Mesenchymal stem cell (in vitro differentiated cells and primary cell): ENCODE data around the gene DOCK10. TPM values are rescaled to one million over a fixed set of nuclear protein-coding genes. Genes with fewer than 3 reads are reported as not detected.

Experiments used
- DNase-seq: peaks from one replicate; pipeline ENCODE4 v3.0.0-alpha.2; 2013
- H2AFZ ChIP-seq: one replicate; pipeline ENCODE4 v1.6.1; 2013; ENCODE audit warnings: low read depth, mild to moderate bottlenecking, control low read depth, inconsistent platforms, low read length, moderate library complexity
- H2AK5ac ChIP-seq: 2 replicates; pipeline ENCODE4 v1.6.1; 2013; ENCODE audit warnings: low read length, moderate library complexity, mild to moderate bottlenecking, inconsistent platforms; ENCODE audit not compliant: severe bottlenecking
- H2BK120ac ChIP-seq: one replicate; pipeline ENCODE4 v1.6.1; 2013; ENCODE audit warnings: low read depth, mild to moderate bottlenecking, inconsistent platforms, low read length, moderate library complexity
- H2BK12ac ChIP-seq, 2 experiments: one replicate each; pipeline ENCODE4 v1.6.1; 2013; ENCODE audit warnings: inconsistent platforms in 2 of 2, low read length in 2 of 2, mild to moderate bottlenecking in 2 of 2, moderate library complexity in 2 of 2, control low read depth in 1 of 2
- H2BK15ac ChIP-seq: one replicate; pipeline ENCODE4 v1.6.1; 2013; ENCODE audit warnings: mild to moderate bottlenecking, low read depth, inconsistent platforms; ENCODE audit not compliant: poor library complexity, severe bottlenecking
- H2BK5ac ChIP-seq: 2 replicates; pipeline ENCODE4 v1.6.1; 2013; ENCODE audit warnings: low read depth, mild to moderate bottlenecking, low read length, control low read depth, inconsistent platforms; ENCODE audit not compliant: poor library complexity, severe bottlenecking
- H3K14ac ChIP-seq, 2 experiments: one replicate each; pipeline ENCODE4 v1.6.1; 2013; ENCODE audit warnings: inconsistent platforms in 2 of 2, low read length in 2 of 2, control low read depth in 1 of 2, mild to moderate bottlenecking in 1 of 2, moderate library complexity in 1 of 2
- H3K18ac ChIP-seq, 2 experiments: one replicate each; pipeline ENCODE4 v1.6.1; 2013; ENCODE audit warnings: inconsistent platforms in 2 of 2, low read length in 2 of 2, control low read depth in 1 of 2, low read depth in 1 of 2, mild to moderate bottlenecking in 1 of 2
- H3K23ac ChIP-seq, 2 experiments: one replicate each; pipeline ENCODE4 v1.6.1; 2013; ENCODE audit warnings: inconsistent platforms in 2 of 2, low read length in 2 of 2, mild to moderate bottlenecking in 2 of 2, moderate library complexity in 2 of 2, control low read depth in 1 of 2
- H3K27ac ChIP-seq: 2 replicates; pipeline ENCODE4 v1.5.1; 2013; ENCODE audit warnings: mild to moderate bottlenecking, moderate library complexity, low read length, control low read depth, inconsistent platforms; ENCODE audit not compliant: poor library complexity, severe bottlenecking
- H3K27me3 ChIP-seq, 2 experiments: 2 replicates each; pipeline versions ENCODE4 v1.6.1 to v1.7.0; 2013; ENCODE audit warnings: low read length in 2 of 2, mild to moderate bottlenecking in 2 of 2, moderate library complexity in 2 of 2, control low read depth in 1 of 2, inconsistent platforms in 1 of 2; ENCODE audit not compliant: control insufficient read depth in 1 of 2, insufficient read depth in 1 of 2
- H3K36me3 ChIP-seq, 2 experiments: 2 replicates each; pipeline versions ENCODE4 v1.6.1 to v1.7.0; 2013; ENCODE audit warnings: low read length in 2 of 2, control low read depth in 1 of 2, inconsistent platforms in 1 of 2, low read depth in 1 of 2, mild to moderate bottlenecking in 1 of 2; ENCODE audit not compliant: insufficient read depth in 2 of 2, control insufficient read depth in 1 of 2
- H3K4ac ChIP-seq, 2 experiments: one replicate each; pipeline ENCODE4 v1.6.1; 2013; ENCODE audit warnings: inconsistent platforms in 2 of 2, low read length in 2 of 2, mild to moderate bottlenecking in 2 of 2, moderate library complexity in 2 of 2, control low read depth in 1 of 2, low read depth in 1 of 2
- H3K4me1 ChIP-seq: 2 replicates; pipeline ENCODE4 v1.6.1; 2013; ENCODE audit warnings: low read depth, low read length, control low read depth; ENCODE audit not compliant: control insufficient read depth, insufficient read depth
- H3K4me2 ChIP-seq: 2 replicates; pipeline ENCODE4 v1.6.1; 2013; ENCODE audit warnings: low read length, mild to moderate bottlenecking, inconsistent platforms; ENCODE audit not compliant: poor library complexity, severe bottlenecking
- H3K4me3 ChIP-seq, 2 experiments: 2 replicates each; pipeline versions ENCODE4 v1.5.1 to v1.7.0; 2013; ENCODE audit warnings: low read length in 2 of 2, mild to moderate bottlenecking in 2 of 2, control low read depth in 1 of 2, low read depth in 1 of 2; ENCODE audit not compliant: insufficient read depth in 1 of 2
- H3K79me1 ChIP-seq: replicated peaks from 2 replicates; pipeline ENCODE4 v1.6.1; 2013; ENCODE audit warnings: mild to moderate bottlenecking, control low read depth, low read length, inconsistent platforms; ENCODE audit not compliant: poor library complexity, severe bottlenecking
- H3K9ac ChIP-seq: 2 replicates; pipeline ENCODE4 v1.7.0; 2013; ENCODE audit warnings: mild to moderate bottlenecking, low read length, moderate library complexity
- H3K9me3 ChIP-seq: 2 replicates; pipeline ENCODE4 v1.7.0; 2013; ENCODE audit warnings: mild to moderate bottlenecking, low read length; ENCODE audit not compliant: control insufficient read depth
- H4K8ac ChIP-seq: one replicate; pipeline ENCODE4 v1.6.1; 2013; ENCODE audit warnings: inconsistent platforms, mild to moderate bottlenecking, low read length, moderate library complexity
- H4K91ac ChIP-seq: one replicate; pipeline ENCODE4 v1.6.1; 2013; ENCODE audit warnings: mild to moderate bottlenecking, low read length, inconsistent platforms
- WGBS: methylation state at CpG from one replicate; pipeline ENCODE4 v1.1.7; 2013; ENCODE audit warnings: mixed read lengths; 5-methylcytosine and 5-hydroxymethylcytosine counted together
- small RNA-seq: library from polyadenylated mRNA; stranded (forward); fragments of <200 nt; extraction: miRNeasy Mini kit (QIAGEN cat#:217004); gene quantifications from one replicate; pipeline ENCODE3, GENCODE V24; 2013; ENCODE audit warnings: low read depth

Gene DOCK10

GRCh38 chr2:224716201-224716600, 326.1 kb downstream of the DOCK10 start, which contains the start of gene CCDC195:
TSS of gene CCDC195 (minus strand) at chr2:224716365. CDS start at chr2:224716365, 0 bp downstream.
- Histone ChIP-seq H3K9ac (no peak within 1 kb of the TSS), H4K8ac (no peak within 1 kb of the TSS), H4K91ac (no peak within 1 kb of the TSS), H2BK15ac (no peak within 1 kb of the TSS), H3K18ac (no peak within 1 kb of the TSS), H2BK12ac (no peak within 1 kb of the TSS), H2BK5ac (no peak within 1 kb of the TSS), H3K23ac (no peak within 1 kb of the TSS), H3K4ac (no peak within 1 kb of the TSS), H3K79me1 (no peaks in the 10 kb centered on the region), H2AK5ac (peak within 1 kb of the TSS; percentile 22), H3K27me3 (no peaks in the 10 kb centered on the region), H3K9me3 (no peaks in the 10 kb centered on the region), H3K4me1 (no peaks in the 10 kb centered on the region), H2AFZ (no peak within 1 kb of the TSS), H3K14ac (no peak within 1 kb of the TSS), H3K4me2 (no peak within 1 kb of the TSS), H3K36me3 (no peaks in the 10 kb centered on the region), H3K4me3 (no peak within 1 kb of the TSS), H2BK120ac (no peak within 1 kb of the TSS), H3K27ac (no peak within 1 kb of the TSS)
- WGBS = 96% methylated on average over 4 of the region's 5 CpGs
- no peak for DNase-seq

Small RNA genes within 50 kb of the gene (small RNA-seq; reads per million reads assigned to genes)
- not detected for gene MIR4439
